Esophagus squamous epithelium (tissue), 5 donors: ENCODE measurements around the gene SLC6A7. TPM values are rescaled to one million over a fixed set of nuclear protein-coding genes. Genes with fewer than 3 reads are reported as not detected.

Source experiments
- DNase-seq: peaks from one replicate; lab custom pipeline; 2025; lab: John Stamatoyannopoulos, UW
- H3K27ac ChIP-seq, 4 donors: fragments of 200-600 bp; sonication (generic); one replicate each; pipeline ENCODE4 v1.5.1; 2016 to 2019; ENCODE audit warnings: mild to moderate bottlenecking in 1 of 4
- H3K27me3 ChIP-seq, 4 donors: fragments of 200-600 bp; sonication (generic); 1 replicate in 3 of 4; 2 replicates in 1 of 4; pipeline versions ENCODE4 v1.5.1 to v1.6.0; 2017 to 2021; ENCODE audit warnings: antibody characterized with exemption in 1 of 4
- H3K36me3 ChIP-seq, 3 donors: fragments of 200-600 bp; sonication (generic); one replicate each; pipeline ENCODE4 v1.5.1; 2016 to 2019
- H3K4me1 ChIP-seq, 3 donors: fragments of 200-600 bp; sonication (generic); one replicate each; pipeline ENCODE4 v1.5.1; 2017 to 2019
- H3K4me3 ChIP-seq, 4 donors: fragments of 200-600 bp; sonication (generic); 1 replicate in 3 of 4; 2 replicates in 1 of 4; pipeline ENCODE4 v1.5.1; 2016 to 2019; ENCODE audit warnings: mild to moderate bottlenecking in 2 of 4, moderate library complexity in 1 of 4
- H3K9me3 ChIP-seq, 3 donors: fragments of 200-600 bp; sonication (generic); one replicate each; pipeline ENCODE4 v1.5.1; 2016 to 2019
- POLR2A ChIP-seq, 4 donors: fragments of 450-650 bp; IDR thresholded peaks; one replicate each; pipeline ENCODE4 v1.6.1; 2017; ENCODE audit warnings: antibody characterized with exemption in 4 of 4, mild to moderate bottlenecking in 4 of 4, moderate library complexity in 3 of 4
- WGBS, 2 donors: methylation state at CpG; one replicate each; pipeline ENCODE4 v1.1.5; 2018; 5-methylcytosine and 5-hydroxymethylcytosine counted together
- intact Hi-C: fragments of 100-400 bp; cut with DNase I; formaldehyde crosslinking; loops from one replicate; pipeline ENCODE4 v1.15.0; 2022
- total RNA-seq, 4 donors: library from RNA; depleted of rRNA; stranded (reverse); fragments of >200 nt; gene quantifications; one replicate each; pipeline ENCODE4 v1.1.0, GENCODE V29; 2016
- TF ChIP-seq, protein P1 (sequence below), 6 experiments: fragments of 450-650 bp in 4 of 6; fragments of 200-600 bp in 2 of 6; sonication (generic) in 2 of 6; IDR thresholded peaks; one replicate each; pipeline ENCODE4 v1.5.1; 2016 to 2019; ENCODE audit warnings: antibody characterized with exemption in 6 of 6, mild to moderate bottlenecking in 4 of 6, moderate library complexity in 4 of 6
- donor health status: DM: yes; HTN: yes; CAD: no.

The SLC6A7 gene
- total RNA-seq, 4 donors from 2014 or later: not detected

DNA sequence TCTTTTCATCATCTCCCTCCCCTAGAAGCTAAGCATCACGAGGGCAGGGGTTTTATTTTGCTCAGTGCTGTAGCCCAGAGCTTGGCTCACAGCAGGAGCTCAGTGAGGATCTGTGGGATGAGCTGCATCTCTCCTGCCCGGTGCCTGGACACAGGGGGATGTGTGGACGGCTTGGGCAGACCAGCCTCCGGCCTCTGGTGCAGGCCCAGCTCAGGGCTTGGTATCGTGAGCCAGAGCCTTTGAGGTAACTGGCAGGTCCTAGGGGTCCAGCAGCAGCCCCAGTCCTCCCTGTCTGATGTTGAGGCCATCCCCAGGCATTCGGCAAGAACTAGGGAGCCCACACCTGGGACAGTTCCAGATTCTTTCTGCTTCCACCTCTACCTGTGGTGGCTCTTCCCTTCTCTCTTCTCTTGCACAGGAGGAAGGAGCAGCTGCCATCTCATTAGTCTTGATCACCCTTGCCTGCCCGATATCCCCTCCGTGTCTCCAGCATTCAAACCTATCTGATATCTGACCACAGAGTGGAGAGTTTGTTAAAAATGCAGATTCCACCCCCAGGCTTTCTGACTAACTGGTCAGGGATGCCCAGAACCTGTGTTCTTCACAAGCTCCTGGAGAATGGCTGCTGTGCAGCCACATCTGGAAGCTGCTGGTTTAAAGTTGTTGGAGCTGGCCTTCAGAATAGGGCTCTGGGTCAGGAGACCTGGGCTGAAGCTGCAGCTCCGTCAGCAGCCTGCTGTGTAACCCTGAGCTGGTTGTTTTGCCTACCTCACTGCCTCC lies 7.9 kb upstream of the SLC6A7 start:
- Histone ChIP-seq H3K4me3 (no peak overlapping the region), H3K36me3 (no peaks in the 10 kb centered on the region), H3K9me3 (no peaks in the 10 kb centered on the region), H3K27me3 (peaks cover 0 to 21% (median 0%) of the 10 kb centered on the region in 4 donors), H3K27ac (peak overlapping the region in 2 of 4 donors; percentile 75 to 83), H3K4me1 (peaks cover 5 to 36% (median 18%) of the 10 kb centered on the region in 3 donors)
- TF ChIP-seq POLR2A (IDR thresholded peaks at IDR 0.05): no peak
- TF ChIP-seq, protein P1, sequence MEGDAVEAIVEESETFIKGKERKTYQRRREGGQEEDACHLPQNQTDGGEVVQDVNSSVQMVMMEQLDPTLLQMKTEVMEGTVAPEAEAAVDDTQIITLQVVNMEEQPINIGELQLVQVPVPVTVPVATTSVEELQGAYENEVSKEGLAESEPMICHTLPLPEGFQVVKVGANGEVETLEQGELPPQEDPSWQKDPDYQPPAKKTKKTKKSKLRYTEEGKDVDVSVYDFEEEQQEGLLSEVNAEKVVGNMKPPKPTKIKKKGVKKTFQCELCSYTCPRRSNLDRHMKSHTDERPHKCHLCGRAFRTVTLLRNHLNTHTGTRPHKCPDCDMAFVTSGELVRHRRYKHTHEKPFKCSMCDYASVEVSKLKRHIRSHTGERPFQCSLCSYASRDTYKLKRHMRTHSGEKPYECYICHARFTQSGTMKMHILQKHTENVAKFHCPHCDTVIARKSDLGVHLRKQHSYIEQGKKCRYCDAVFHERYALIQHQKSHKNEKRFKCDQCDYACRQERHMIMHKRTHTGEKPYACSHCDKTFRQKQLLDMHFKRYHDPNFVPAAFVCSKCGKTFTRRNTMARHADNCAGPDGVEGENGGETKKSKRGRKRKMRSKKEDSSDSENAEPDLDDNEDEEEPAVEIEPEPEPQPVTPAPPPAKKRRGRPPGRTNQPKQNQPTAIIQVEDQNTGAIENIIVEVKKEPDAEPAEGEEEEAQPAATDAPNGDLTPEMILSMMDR (IDR thresholded peaks at IDR 0.05): no peak
- intact Hi-C loops: no loop called here
- no peak for DNase-seq
- 80 to 85% methylated on average over 3 to 8 of the region's 9 CpGs for WGBS, 2 donors

DNA sequence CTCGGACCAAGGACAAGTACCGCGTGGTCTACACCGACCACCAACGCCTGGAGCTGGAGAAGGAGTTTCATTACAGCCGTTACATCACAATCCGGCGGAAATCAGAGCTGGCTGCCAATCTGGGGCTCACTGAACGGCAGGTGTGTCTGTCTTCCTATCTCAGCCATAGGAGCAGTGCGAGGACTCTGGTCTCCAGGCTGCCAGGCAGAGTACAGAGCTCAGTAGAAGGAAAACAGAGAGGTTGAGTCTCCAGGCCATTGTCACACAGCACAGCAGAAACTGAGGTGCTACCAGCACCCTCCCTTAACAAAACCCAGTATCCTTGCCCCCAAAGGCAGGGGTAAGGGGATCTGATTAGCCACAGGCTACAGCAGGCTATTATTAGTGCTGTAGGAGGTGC lies 7.1 kb upstream of the SLC6A7 start:
- Histone ChIP-seq H3K27me3 (peaks cover 0 to 29% (median 0%) of the 10 kb centered on the region in 4 donors), H3K9me3 (no peaks in the 10 kb centered on the region), H3K27ac (no peak overlapping the region), H3K4me3 (no peak overlapping the region), H3K36me3 (no peaks in the 10 kb centered on the region), H3K4me1 (peaks cover 5 to 32% (median 18%) of the 10 kb centered on the region in 3 donors)
- DNase-seq: no peak
- intact Hi-C loops: no loop called here
- TF ChIP-seq, protein P1 (IDR thresholded peaks at IDR 0.05): no peak
- TF ChIP-seq POLR2A (IDR thresholded peaks at IDR 0.05): no peak
- 88 to 100% methylated on average over 1 to 4 of the region's 10 CpGs for WGBS, 2 donors

DNA sequence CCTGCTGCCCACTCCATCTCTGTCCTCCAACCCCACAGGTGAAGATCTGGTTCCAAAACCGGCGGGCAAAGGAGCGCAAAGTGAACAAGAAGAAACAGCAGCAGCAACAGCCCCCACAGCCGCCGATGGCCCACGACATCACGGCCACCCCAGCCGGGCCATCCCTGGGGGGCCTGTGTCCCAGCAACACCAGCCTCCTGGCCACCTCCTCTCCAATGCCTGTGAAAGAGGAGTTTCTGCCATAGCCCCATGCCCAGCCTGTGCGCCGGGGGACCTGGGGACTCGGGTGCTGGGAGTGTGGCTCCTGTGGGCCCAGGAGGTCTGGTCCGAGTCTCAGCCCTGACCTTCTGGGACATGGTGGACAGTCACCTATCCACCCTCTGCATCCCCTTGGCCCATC lies 6.4 kb upstream of the SLC6A7 start:
- TF ChIP-seq, protein P1 (IDR thresholded peaks at IDR 0.05): no peak
- TF ChIP-seq POLR2A (IDR thresholded peaks at IDR 0.05): no peak
- no peaks in the 10 kb centered on the region for H3K36me3 ChIP-seq
- no peak for DNase-seq
- no peak overlapping the region for H3K27ac ChIP-seq
- peaks cover 5 to 32% (median 18%) of the 10 kb centered on the region in 3 donors for H3K4me1 ChIP-seq
- peaks cover 0 to 35% (median 0%) of the 10 kb centered on the region in 4 donors for H3K27me3 ChIP-seq
- no peak overlapping the region for H3K4me3 ChIP-seq
- 80 to 86% methylated on average over 2 of the region's 12 CpGs for WGBS, 2 donors
- intact Hi-C loops: no loop called here
- no peaks in the 10 kb centered on the region for H3K9me3 ChIP-seq

DNA sequence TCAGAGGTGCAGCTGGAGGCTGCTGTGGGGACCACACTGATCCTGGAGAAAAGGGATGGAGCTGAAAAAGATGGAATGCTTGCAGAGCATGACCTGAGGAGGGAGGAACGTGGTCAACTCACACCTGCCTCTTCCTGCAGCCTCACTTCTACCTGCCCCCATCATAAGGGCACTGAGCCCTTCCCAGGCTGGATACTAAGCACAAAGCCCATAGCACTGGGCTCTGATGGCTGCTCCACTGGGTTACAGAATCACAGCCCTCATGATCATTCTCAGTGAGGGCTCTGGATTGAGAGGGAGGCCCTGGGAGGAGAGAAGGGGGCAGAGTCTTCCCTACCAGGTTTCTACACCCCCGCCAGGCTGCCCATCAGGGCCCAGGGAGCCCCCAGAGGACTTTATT lies 5.9 kb upstream of the SLC6A7 start:
- Histone ChIP-seq H3K9me3 (no peaks in the 10 kb centered on the region), H3K27me3 (peaks cover 0 to 41% (median 0%) of the 10 kb centered on the region in 4 donors), H3K4me1 (peaks cover 5 to 32% (median 18%) of the 10 kb centered on the region in 3 donors), H3K36me3 (no peaks in the 10 kb centered on the region), H3K4me3 (no peak overlapping the region), H3K27ac (no peak overlapping the region)
- DNase-seq: no peak
- WGBS, 2 donors: 50 to 78% methylated on average over 2 of the region's 2 CpGs
- intact Hi-C loops: no loop called here
- TF ChIP-seq POLR2A (IDR thresholded peaks at IDR 0.05): no peak
- TF ChIP-seq, protein P1 (IDR thresholded peaks at IDR 0.05): no peak
